ENCODE measurements around the gene STX8.

DNA sequence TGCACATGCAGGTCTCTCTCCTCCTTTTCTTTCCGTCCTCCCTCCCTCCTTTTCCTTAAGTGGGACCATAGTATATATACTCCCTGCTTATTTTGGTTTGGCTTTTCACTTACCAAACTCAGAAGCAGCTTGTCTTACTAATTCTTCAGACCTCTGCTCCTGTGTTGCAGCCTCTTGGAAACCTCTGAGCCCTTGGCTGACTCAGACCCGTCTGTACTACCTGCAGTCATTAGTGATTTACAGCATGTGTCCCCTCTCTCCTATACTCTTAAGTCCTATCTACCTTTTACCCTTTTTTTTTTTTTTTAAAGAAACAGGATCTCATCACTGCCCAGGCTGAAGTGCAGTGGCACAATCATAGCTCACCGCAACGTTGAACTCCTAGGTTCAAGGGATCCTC, 207.0 kb downstream of the STX8 start:
- TF ChIP-seq, protein P1, sequence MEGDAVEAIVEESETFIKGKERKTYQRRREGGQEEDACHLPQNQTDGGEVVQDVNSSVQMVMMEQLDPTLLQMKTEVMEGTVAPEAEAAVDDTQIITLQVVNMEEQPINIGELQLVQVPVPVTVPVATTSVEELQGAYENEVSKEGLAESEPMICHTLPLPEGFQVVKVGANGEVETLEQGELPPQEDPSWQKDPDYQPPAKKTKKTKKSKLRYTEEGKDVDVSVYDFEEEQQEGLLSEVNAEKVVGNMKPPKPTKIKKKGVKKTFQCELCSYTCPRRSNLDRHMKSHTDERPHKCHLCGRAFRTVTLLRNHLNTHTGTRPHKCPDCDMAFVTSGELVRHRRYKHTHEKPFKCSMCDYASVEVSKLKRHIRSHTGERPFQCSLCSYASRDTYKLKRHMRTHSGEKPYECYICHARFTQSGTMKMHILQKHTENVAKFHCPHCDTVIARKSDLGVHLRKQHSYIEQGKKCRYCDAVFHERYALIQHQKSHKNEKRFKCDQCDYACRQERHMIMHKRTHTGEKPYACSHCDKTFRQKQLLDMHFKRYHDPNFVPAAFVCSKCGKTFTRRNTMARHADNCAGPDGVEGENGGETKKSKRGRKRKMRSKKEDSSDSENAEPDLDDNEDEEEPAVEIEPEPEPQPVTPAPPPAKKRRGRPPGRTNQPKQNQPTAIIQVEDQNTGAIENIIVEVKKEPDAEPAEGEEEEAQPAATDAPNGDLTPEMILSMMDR (IDR thresholded peaks at IDR 0.05): no peak
- no peak for TF ChIP-seq ZFX (IDR thresholded peaks at IDR 0.05; ENCODE audit: borderline replicate concordance)

All from 22Rv1 (cell line).